Endothelial cell (in vitro differentiated cells): ENCODE results near the gene VAV2. TPM values are rescaled to one million over a fixed set of nuclear protein-coding genes. Genes with fewer than 3 reads are reported as not detected.

ENCODE experiments used
- DNase-seq: peaks from one replicate; pipeline ENCODE4 v3.0.0; 2021; ENCODE audit warnings: low spot score
- H3K27ac Mint-ChIP-seq: one replicate; pipeline ENCODE4 v1.8.0; 2021; ENCODE audit warnings: mixed read lengths, inconsistent platforms; ENCODE audit not compliant: unreplicated experiment
- H3K27me3 Mint-ChIP-seq: one replicate; pipeline ENCODE4 v1.8.0; 2021; ENCODE audit warnings: mild to moderate bottlenecking, moderate library complexity, mixed read lengths, inconsistent platforms; ENCODE audit not compliant: unreplicated experiment
- H3K36me3 Mint-ChIP-seq: one replicate; pipeline ENCODE4 v1.8.0; 2021; ENCODE audit warnings: mild to moderate bottlenecking, low read depth, mixed read lengths, inconsistent platforms; ENCODE audit not compliant: unreplicated experiment
- H3K4me1 Mint-ChIP-seq: one replicate; pipeline ENCODE4 v1.8.0; 2021; ENCODE audit warnings: mild to moderate bottlenecking, mixed read lengths, inconsistent platforms; ENCODE audit not compliant: unreplicated experiment
- H3K4me3 Mint-ChIP-seq: one replicate; pipeline ENCODE4 v1.8.0; 2021; ENCODE audit warnings: mild to moderate bottlenecking, mixed read lengths, inconsistent platforms; ENCODE audit not compliant: unreplicated experiment
- H3K9me3 Mint-ChIP-seq: one replicate; pipeline ENCODE4 v1.8.0; 2021; ENCODE audit warnings: mixed read lengths, inconsistent platforms; ENCODE audit not compliant: unreplicated experiment
- CTCF ChIP-seq: fragments of 200-600 bp; sonication (generic); IDR thresholded peaks from one replicate; pipeline ENCODE4 v1.5.0; 2021; ENCODE audit warnings: antibody characterized with exemption; ENCODE audit not compliant: unreplicated experiment
- total RNA-seq: library from RNA; stranded (reverse); fragmentation: NEBNext Ultra II Directional; extraction: Animal tissue kit (Norgen Biotek cat#: 25700); gene quantifications from one replicate; pipeline ENCODE4 v1.2.1, GENCODE V29; 2021; ENCODE audit not compliant: unreplicated experiment

The VAV2 gene
- total RNA-seq, 1 donor from 2014 or later: 27.2 TPM

DNA sequence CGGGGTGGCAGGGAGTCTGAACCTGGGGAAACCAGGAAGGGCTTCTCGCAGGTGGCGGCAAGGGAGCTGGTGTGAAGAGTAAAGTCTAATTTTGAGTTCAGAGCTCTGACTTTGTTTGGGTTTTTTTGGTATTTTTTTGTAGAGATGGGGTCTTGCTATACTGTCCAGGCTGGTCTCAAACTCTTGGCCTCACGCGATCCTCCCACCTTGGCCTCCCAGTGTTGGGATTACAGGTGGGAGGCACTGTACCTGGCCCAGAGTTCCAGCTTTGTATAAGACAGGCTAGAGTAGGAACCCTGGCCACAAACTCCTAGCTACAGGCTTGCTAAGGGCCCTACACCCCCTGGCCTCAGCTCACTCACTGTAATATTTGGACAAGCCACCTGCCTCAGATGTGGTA lies 148.9 kb downstream of the VAV2 start:
- Mint-ChIP-seq H3K27me3 (peaks cover 5% of the 10 kb centered on the region), H3K9me3 (no peaks in the 10 kb centered on the region), H3K4me3 (no peak overlapping the region), H3K27ac (peak overlapping the region; percentile 57), H3K36me3 (no peaks in the 10 kb centered on the region), H3K4me1 (peaks cover 43% of the 10 kb centered on the region)
- no peak for TF ChIP-seq CTCF
- no peak for DNase-seq

- Mint-ChIP-seq H3K36me3 (no peaks in the 10 kb centered on the region), H3K9me3 (no peaks in the 10 kb centered on the region), H3K27ac (peak overlapping the region; percentile 57), H3K4me3 (no peak overlapping the region), H3K27me3 (peaks cover 5% of the 10 kb centered on the region), H3K4me1 (peaks cover 46% of the 10 kb centered on the region)
- no peak for TF ChIP-seq CTCF
- DNase-seq: no peak
Observed at GRCh38 chr9:133842721-133843227, 149.3 kb downstream of the VAV2 start.

DNA sequence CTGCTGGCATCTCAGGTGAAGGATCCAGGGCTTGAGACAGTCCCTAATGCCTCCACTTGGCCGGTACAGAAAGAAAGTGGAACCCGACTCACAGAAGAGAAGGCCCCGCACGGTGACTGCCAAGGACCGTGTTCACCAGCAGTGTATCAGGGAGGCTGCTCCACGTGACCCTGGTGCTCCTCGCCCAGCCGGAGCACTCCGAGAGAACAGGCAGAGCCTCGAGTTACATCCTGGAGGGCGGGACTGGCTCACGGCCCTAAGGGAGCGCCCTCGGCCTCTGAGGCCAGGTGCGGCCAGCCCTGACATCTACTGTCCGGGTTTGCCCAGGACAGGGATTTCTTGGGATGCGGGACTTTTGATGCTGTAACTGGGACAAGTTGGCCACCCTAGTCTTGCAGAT lies 149.9 kb downstream of the VAV2 start:
- TF ChIP-seq CTCF: no peak
- Mint-ChIP-seq H3K36me3 (no peaks in the 10 kb centered on the region), H3K27ac (no peak overlapping the region), H3K4me3 (no peak overlapping the region), H3K9me3 (no peaks in the 10 kb centered on the region), H3K4me1 (peaks cover 48% of the 10 kb centered on the region), H3K27me3 (peaks cover 5% of the 10 kb centered on the region)
- no peak for DNase-seq

- no peak for TF ChIP-seq CTCF
Observed at GRCh38 chr9:133841167-133841812, 150.8 kb downstream of the VAV2 start.

GRCh38 chr9:133839822-133840329 lies 152.2 kb downstream of the VAV2 start:
- no peak overlapping the region for H3K4me3 Mint-ChIP-seq
- H3K36me3 Mint-ChIP-seq: peaks cover 4% of the 10 kb centered on the region
- DNase-seq: peak; percentile 74
- H3K4me1 Mint-ChIP-seq: peaks cover 47% of the 10 kb centered on the region
- peaks cover 12% of the 10 kb centered on the region for H3K27me3 Mint-ChIP-seq
- TF ChIP-seq CTCF: no peak
- no peaks in the 10 kb centered on the region for H3K9me3 Mint-ChIP-seq
- H3K27ac Mint-ChIP-seq: peak overlapping the region; percentile 92

More at GRCh38 chr9:133841167-133841812, 150.8 kb downstream of the VAV2 start:
- DNase-seq: no peak
- no peaks in the 10 kb centered on the region for H3K9me3 Mint-ChIP-seq
- H3K4me3 Mint-ChIP-seq: no peak overlapping the region
- peaks cover 7% of the 10 kb centered on the region for H3K27me3 Mint-ChIP-seq
- peaks cover 50% of the 10 kb centered on the region for H3K4me1 Mint-ChIP-seq
- peaks cover 2% of the 10 kb centered on the region for H3K36me3 Mint-ChIP-seq
- no peak overlapping the region for H3K27ac Mint-ChIP-seq
